ENCODE results near the gene TRIM23.

DNA sequence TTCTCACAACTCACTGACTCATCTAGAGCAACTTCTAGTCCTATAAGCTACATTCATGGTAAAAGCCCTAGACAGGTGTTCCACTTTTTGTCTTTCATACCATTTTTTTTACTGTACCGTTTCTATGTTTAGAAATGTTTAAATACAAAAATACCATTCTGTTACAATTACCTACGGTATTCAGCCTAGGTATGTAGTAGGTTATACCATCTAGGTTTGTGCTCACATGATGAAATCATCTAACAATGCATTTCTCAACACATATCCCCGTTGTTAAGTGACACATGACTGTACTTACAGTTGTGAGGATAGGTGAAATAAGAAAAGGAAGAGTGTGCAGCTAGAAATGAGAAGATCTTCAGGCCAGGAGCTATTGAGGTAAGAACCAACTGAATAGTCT lies 67.4 kb downstream of the TRIM23 start:
- TF ChIP-seq, protein P1, sequence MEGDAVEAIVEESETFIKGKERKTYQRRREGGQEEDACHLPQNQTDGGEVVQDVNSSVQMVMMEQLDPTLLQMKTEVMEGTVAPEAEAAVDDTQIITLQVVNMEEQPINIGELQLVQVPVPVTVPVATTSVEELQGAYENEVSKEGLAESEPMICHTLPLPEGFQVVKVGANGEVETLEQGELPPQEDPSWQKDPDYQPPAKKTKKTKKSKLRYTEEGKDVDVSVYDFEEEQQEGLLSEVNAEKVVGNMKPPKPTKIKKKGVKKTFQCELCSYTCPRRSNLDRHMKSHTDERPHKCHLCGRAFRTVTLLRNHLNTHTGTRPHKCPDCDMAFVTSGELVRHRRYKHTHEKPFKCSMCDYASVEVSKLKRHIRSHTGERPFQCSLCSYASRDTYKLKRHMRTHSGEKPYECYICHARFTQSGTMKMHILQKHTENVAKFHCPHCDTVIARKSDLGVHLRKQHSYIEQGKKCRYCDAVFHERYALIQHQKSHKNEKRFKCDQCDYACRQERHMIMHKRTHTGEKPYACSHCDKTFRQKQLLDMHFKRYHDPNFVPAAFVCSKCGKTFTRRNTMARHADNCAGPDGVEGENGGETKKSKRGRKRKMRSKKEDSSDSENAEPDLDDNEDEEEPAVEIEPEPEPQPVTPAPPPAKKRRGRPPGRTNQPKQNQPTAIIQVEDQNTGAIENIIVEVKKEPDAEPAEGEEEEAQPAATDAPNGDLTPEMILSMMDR (IDR thresholded peaks at IDR 0.05), result no peak
- TF ChIP-seq EZH2 (IDR thresholded peaks at IDR 0.05; ENCODE audit: borderline replicate concordance, insufficient read depth, low read depth, low read length, poor library complexity, severe bottlenecking), result no peak

Data from B cell (primary cell).